Spinal cord (tissue), 10 donors: Measurements from ENCODE around the gene CLDN14. TPM values are rescaled to one million over a fixed set of nuclear protein-coding genes. Genes with fewer than 3 reads are reported as not detected.
A peak's percentile ranks its signal among the peaks of the same experiment; 100 is the strongest.

ENCODE experiments used
- DNase-seq, 6 donors: peaks; one replicate each; pipeline versions ENCODE4 v3.0.0 to v3.0.0-alpha.2; 2013 to 2015; ENCODE audit warnings: low spot score in 6 of 6, low read depth in 4 of 6
- H3K27ac ChIP-seq: one replicate; pipeline ENCODE4 v1.5.1; 2013; ENCODE audit warnings: low read depth, low read length, control low read depth
- H3K27me3 ChIP-seq: one replicate; pipeline ENCODE4 v1.6.1; 2013; ENCODE audit warnings: low read length; ENCODE audit not compliant: control insufficient read depth, insufficient read depth
- H3K36me3 ChIP-seq: one replicate; pipeline ENCODE4 v1.6.1; 2013; ENCODE audit warnings: low read length; ENCODE audit not compliant: control insufficient read depth, insufficient read depth
- H3K4me1 ChIP-seq: one replicate; pipeline ENCODE4 v1.6.1; 2013; ENCODE audit warnings: low read length; ENCODE audit not compliant: control insufficient read depth, insufficient read depth
- H3K4me3 ChIP-seq: one replicate; pipeline ENCODE4 v1.5.1; 2013; ENCODE audit warnings: low read depth, low read length, control low read depth
- H3K9me3 ChIP-seq: one replicate; pipeline ENCODE4 v1.6.1; 2013; ENCODE audit warnings: low read length; ENCODE audit not compliant: control insufficient read depth, insufficient read depth
- WGBS: methylation state at CpG from one replicate; pipeline ENCODE4 v1.1.5; 2013; ENCODE audit warnings: missing lambda C conversion rate; ENCODE audit not compliant: insufficient coverage; 5-methylcytosine and 5-hydroxymethylcytosine counted together
- polyA plus RNA-seq, 2 donors: library from polyadenylated mRNA; unstranded; fragments of 120-200 nt; gene quantifications; one replicate each; pipeline ENCODE4 v1.2.1, GENCODE V29; 2013; ENCODE audit not compliant: insufficient read length in 2 of 2
- total RNA-seq, 2 donors: library from RNA; depleted of rRNA in 1 of 2; stranded (reverse); fragments of 120-200 nt in 1 of 2; fragments of >200 nt in 1 of 2; gene quantifications; one replicate each; pipeline versions ENCODE4 v1.2.3 to v1.2.4, GENCODE V29; 2013 to 2014
- donor health status: healthy.

CLDN14 gene
- total and polyA plus RNA-seq, 4 donors, result 0.29 to 0.56 TPM; not detected in 2

GRCh38 chr21:36463204-36463603 lies 16.7 kb downstream of the CLDN14 start:
- 90% methylated on average over 8 of the region's 10 CpGs for WGBS
- no peaks in the 10 kb centered on the region for H3K4me1 ChIP-seq
- H3K36me3 ChIP-seq, result no peaks in the 10 kb centered on the region
- no peak overlapping the region for H3K27ac ChIP-seq
- no peak overlapping the region for H3K4me3 ChIP-seq
- no peaks in the 10 kb centered on the region for H3K9me3 ChIP-seq
- H3K27me3 ChIP-seq, result peaks cover 3% of the 10 kb centered on the region
- DNase-seq, result no peak

GRCh38 chr21:36461918-36462486 lies 17.9 kb downstream of the CLDN14 start:
- 78% methylated on average over 14 of the region's 14 CpGs for WGBS

DNA sequence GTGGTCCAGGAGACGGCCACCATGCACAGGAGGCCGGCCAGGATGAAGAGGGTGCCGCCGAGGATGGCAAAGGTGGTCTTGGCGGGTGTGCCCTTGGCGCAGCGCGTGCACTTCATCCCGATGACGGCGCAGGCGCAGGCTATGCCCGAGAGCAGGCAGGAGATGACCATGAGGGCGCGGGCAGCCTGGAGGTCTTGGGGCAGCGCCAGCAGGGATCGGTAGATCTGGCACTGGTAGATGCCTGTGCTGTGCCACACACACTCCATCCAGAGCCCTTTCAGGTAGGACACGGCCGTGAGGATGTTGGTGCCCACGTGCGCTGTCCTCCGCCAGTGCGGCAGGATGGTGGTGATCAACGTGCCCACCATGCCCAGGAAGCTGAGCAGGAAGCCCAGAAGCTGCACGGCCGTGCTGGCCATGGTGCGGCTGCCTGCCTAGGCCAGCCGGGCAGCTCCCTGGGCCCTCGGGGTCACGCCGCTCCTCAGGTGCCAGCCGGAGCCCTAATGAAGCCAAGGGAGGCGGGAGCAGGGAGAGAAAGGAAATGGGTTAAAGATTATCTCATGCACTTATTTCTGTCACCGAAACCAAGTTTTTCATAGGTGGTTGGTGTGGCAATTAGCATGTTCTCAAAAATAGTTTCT lies 18.5 kb downstream of the CLDN14 start:
- DNase-seq, result no peak
- Histone ChIP-seq H3K4me1 (no peaks in the 10 kb centered on the region), H3K27ac (no peak overlapping the region), H3K9me3 (no peaks in the 10 kb centered on the region), H3K27me3 (peaks cover 3% of the 10 kb centered on the region), H3K4me3 (no peak overlapping the region), H3K36me3 (no peaks in the 10 kb centered on the region)
- 96% methylated on average over 24 of the region's 34 CpGs for WGBS

More at GRCh38 chr21:36461918-36462486, 17.9 kb downstream of the CLDN14 start:
- no peaks in the 10 kb centered on the region for H3K9me3 ChIP-seq
- no peaks in the 10 kb centered on the region for H3K4me1 ChIP-seq
- H3K27ac ChIP-seq, result no peak overlapping the region
- DNase-seq, result no peak
- H3K4me3 ChIP-seq, result no peak overlapping the region
- peaks cover 3% of the 10 kb centered on the region for H3K27me3 ChIP-seq
- no peaks in the 10 kb centered on the region for H3K36me3 ChIP-seq

DNA sequence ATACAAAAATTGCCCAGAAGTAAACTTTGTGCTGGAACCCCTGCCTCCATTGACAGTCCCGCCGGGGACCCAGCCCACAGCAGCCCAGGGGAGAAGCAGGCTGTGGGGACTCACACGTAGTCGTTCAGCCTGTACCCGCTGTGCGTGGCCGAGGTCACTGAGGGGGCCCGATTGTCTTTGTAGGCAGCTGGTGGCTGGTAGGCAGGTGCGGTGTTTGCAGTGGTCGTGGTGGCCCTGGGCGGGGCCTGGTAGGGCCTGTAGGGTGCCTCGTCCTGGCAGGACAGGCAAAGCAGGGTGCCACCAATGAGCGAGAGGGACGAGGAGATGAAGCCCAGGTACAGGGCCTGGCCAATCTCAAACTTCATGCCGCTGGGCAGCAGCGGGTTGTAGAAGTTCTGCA lies 19.1 kb downstream of the CLDN14 start:
- DNase-seq, result no peak
- Histone ChIP-seq H3K36me3 (no peaks in the 10 kb centered on the region), H3K27me3 (peaks cover 3% of the 10 kb centered on the region), H3K4me1 (no peaks in the 10 kb centered on the region), H3K9me3 (no peaks in the 10 kb centered on the region), H3K4me3 (no peak overlapping the region), H3K27ac (no peak overlapping the region)
- WGBS, result 87% methylated on average over 16 of the region's 16 CpGs

GRCh38 chr21:36459098-36459497 lies 20.8 kb downstream of the CLDN14 start:
- 87% methylated on average over 6 of the region's 6 CpGs for WGBS
- no peak overlapping the region for H3K27ac ChIP-seq
- H3K9me3 ChIP-seq, result no peaks in the 10 kb centered on the region
- no peaks in the 10 kb centered on the region for H3K27me3 ChIP-seq
- H3K4me3 ChIP-seq, result no peak overlapping the region
- DNase-seq, result no peak
- H3K36me3 ChIP-seq, result no peaks in the 10 kb centered on the region
- peaks cover 7% of the 10 kb centered on the region for H3K4me1 ChIP-seq

GRCh38 chr21:36456729-36457414 lies 23.1 kb downstream of the CLDN14 start:
- H3K36me3 ChIP-seq, result no peaks in the 10 kb centered on the region
- H3K9me3 ChIP-seq, result no peaks in the 10 kb centered on the region
- H3K27ac ChIP-seq, result no peak overlapping the region
- no peak overlapping the region for H3K4me3 ChIP-seq
- peaks cover 10% of the 10 kb centered on the region for H3K4me1 ChIP-seq
- no peaks in the 10 kb centered on the region for H3K27me3 ChIP-seq
- DNase-seq, result no peak
- whole genome bisulfite sequencing, result 92% methylated on average over 6 of the region's 7 CpGs

DNA sequence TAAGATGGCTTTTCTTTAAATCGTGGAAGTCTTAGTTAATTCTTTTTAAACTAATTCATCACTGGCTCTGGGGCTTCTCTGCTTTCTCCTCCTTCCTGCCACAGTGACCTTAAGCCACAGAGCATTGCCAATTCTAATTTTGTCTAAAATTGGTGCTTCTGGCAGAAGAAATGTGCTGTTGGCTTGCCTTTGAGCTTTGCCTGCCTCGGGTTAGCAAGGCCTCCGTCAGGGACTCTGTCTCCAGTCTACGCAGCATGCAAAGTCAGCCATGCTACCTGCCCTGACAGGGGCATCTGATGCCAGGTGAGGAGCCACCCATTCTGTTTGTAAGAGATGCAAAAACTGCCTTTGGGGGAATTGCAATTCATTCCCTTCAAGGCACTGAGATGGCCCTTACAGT lies 25.2 kb downstream of the CLDN14 start:
- peak in 1 of 6 donors; percentile 7 for DNase-seq

GRCh38 chr21:36454093-36454531 lies 25.8 kb downstream of the CLDN14 start:
- Histone ChIP-seq H3K27ac (no peak overlapping the region), H3K4me3 (no peak overlapping the region), H3K4me1 (peaks cover 10% of the 10 kb centered on the region), H3K27me3 (no peaks in the 10 kb centered on the region), H3K9me3 (no peaks in the 10 kb centered on the region), H3K36me3 (no peaks in the 10 kb centered on the region)
- DNase-seq, result peak in 1 of 6 donors; percentile 17
- WGBS, result 17% methylated on average over 4 of the region's 4 CpGs

More for the DNA sequence above, 25.2 kb downstream of the CLDN14 start:
- Histone ChIP-seq H3K9me3 (no peaks in the 10 kb centered on the region), H3K4me1 (peaks cover 10% of the 10 kb centered on the region), H3K27me3 (no peaks in the 10 kb centered on the region), H3K27ac (no peak overlapping the region), H3K36me3 (no peaks in the 10 kb centered on the region), H3K4me3 (no peak overlapping the region)
- 68% methylated on average over 3 of the region's 4 CpGs for WGBS

- Histone ChIP-seq H3K36me3 (no peaks in the 10 kb centered on the region), H3K27me3 (no peaks in the 10 kb centered on the region), H3K4me1 (peaks cover 10% of the 10 kb centered on the region), H3K27ac (no peak overlapping the region), H3K4me3 (no peak overlapping the region), H3K9me3 (no peaks in the 10 kb centered on the region)
- no peak for DNase-seq
- 100% methylated on average over 1 of the region's 6 CpGs for WGBS
Observed at GRCh38 chr21:36452281-36452825, 27.6 kb downstream of the CLDN14 start.
